Endothelial cell of umbilical vein (primary cell): Measurements from ENCODE around the gene ALKBH5. TPM values are rescaled to one million over a fixed set of nuclear protein-coding genes. Genes with fewer than 3 reads are reported as not detected.

Experiments
- BruUV-seq: library from RNA; stranded (reverse); fragments of 400-500 nt; replicated peaks from 2 replicates; lab custom pipeline; 2021; lab: Mats Ljungman, UMichigan
- CTCF ChIA-PET: fragments of 300-600, 350-600 bp; sonication (Branson Sonifier 250); formaldehyde crosslinking; loops from one replicate; lab custom pipeline; 2021; ENCODE audit warnings: antibody characterized with exemption, inconsistent platforms; lab: Charles Lee
- POLR2A ChIA-PET: fragments of 300-600, 350-600 bp; sonication (Branson Sonifier 250); formaldehyde crosslinking; loops from one replicate; lab custom pipeline; 2021; ENCODE audit warnings: antibody characterized with exemption, inconsistent platforms; lab: Charles Lee
- DNase-seq: peaks from one replicate; pipeline ENCODE4 v3.0.0-alpha.2; 2011; ENCODE audit warnings: low read depth, low spot score
- FAIRE-seq: peaks from 2 replicates; lab custom pipeline; 2011; peaks lifted over from hg19 to GRCh38; lab: Jason Lieb, UNC
- H2AFZ ChIP-seq: 2 replicates; pipeline ENCODE4 v1.6.0; 2012; ENCODE audit warnings: low read depth, low read length, control low read depth, inconsistent platforms
- H3K27ac ChIP-seq: 2 replicates; pipeline ENCODE4 v1.5.1; 2011; ENCODE audit warnings: low read depth, mild to moderate bottlenecking, control low read depth, low read length, moderate library complexity; ENCODE audit not compliant: insufficient read depth
- H3K27me3 ChIP-seq, 2 experiments: 2 replicates each; pipeline versions ENCODE4 v1.6.0 to v1.6.1; 2011; ENCODE audit warnings: low read length in 2 of 2, mixed read lengths in 1 of 2; ENCODE audit not compliant: control insufficient read depth in 2 of 2, insufficient read depth in 2 of 2
- H3K36me3 ChIP-seq, 2 experiments: 2 replicates in 1 of 2; 3 replicates in 1 of 2; pipeline ENCODE4 v1.5.1; 2011; ENCODE audit warnings: low read length in 2 of 2, mild to moderate bottlenecking in 1 of 2, moderate library complexity in 1 of 2; ENCODE audit not compliant: control insufficient read depth in 2 of 2, insufficient read depth in 2 of 2; ENCODE audit errors: extremely low read depth in 1 of 2
- H3K4me1 ChIP-seq: 3 replicates; pipeline ENCODE4 v1.5.1; 2011; ENCODE audit warnings: mild to moderate bottlenecking, low read length; ENCODE audit not compliant: control insufficient read depth, insufficient read depth; ENCODE audit errors: extremely low read depth
- H3K4me2 ChIP-seq: 2 replicates; pipeline ENCODE4 v1.6.1; 2011; ENCODE audit warnings: low read length, control low read depth, mixed read lengths; ENCODE audit not compliant: insufficient read depth
- H3K4me3 ChIP-seq, 3 experiments: fragments of 200-600 bp in 1 of 3; sonication (generic), shearing (Covaris generic) in 1 of 3; replicated peaks in 1 of 3; 2 replicates each; pipeline ENCODE4 v1.5.1; 2011 to 2016; ENCODE audit warnings: control low read depth in 3 of 3, low read length in 3 of 3, mild to moderate bottlenecking in 2 of 3, inconsistent platforms in 1 of 3, low read depth in 1 of 3, moderate library complexity in 1 of 3; ENCODE audit not compliant: insufficient read depth in 1 of 3
- H3K79me2 ChIP-seq: 2 replicates; pipeline ENCODE4 v1.6.0; 2012; ENCODE audit warnings: low read length, inconsistent platforms; ENCODE audit not compliant: control insufficient read depth, insufficient read depth
- H3K9ac ChIP-seq: replicated peaks from 2 replicates; pipeline ENCODE3; 2011; ENCODE audit warnings: low read length, control low read depth; ENCODE audit not compliant: insufficient read depth; ENCODE audit errors: extremely low read depth
- H3K9me1 ChIP-seq: replicated peaks from 3 replicates; pipeline ENCODE4 v1.6.0; 2011; ENCODE audit warnings: mild to moderate bottlenecking, low read length; ENCODE audit not compliant: control insufficient read depth, insufficient read depth; ENCODE audit errors: extremely low read depth
- H3K9me3 ChIP-seq: replicated peaks from 2 replicates; pipeline ENCODE4 v1.5.1; 2012; ENCODE audit warnings: low read length, inconsistent platforms; ENCODE audit not compliant: control insufficient read depth, insufficient read depth
- H4K20me1 ChIP-seq: replicated peaks from 2 replicates; pipeline ENCODE3; 2011; ENCODE audit warnings: mild to moderate bottlenecking, low read length; ENCODE audit not compliant: control insufficient read depth, insufficient read depth; ENCODE audit errors: extremely low read depth
- EZH2 ChIP-seq: IDR thresholded peaks from 2 replicates; pipeline ENCODE4 v1.6.1; 2012; ENCODE audit warnings: borderline replicate concordance, low read depth, mild to moderate bottlenecking, moderate library complexity, low read length, inconsistent platforms; ENCODE audit not compliant: severe bottlenecking
- FOS ChIP-seq: IDR thresholded peaks from 2 replicates; pipeline ENCODE4 v1.6.1; 2011; ENCODE audit warnings: mild to moderate bottlenecking, low read length, moderate library complexity, borderline replicate concordance; ENCODE audit not compliant: insufficient read depth
- GATA2 ChIP-seq: IDR thresholded peaks from 2 replicates; pipeline ENCODE4 v1.7.0; 2011; ENCODE audit warnings: low read depth, mild to moderate bottlenecking, moderate library complexity, mixed read lengths, low read length; ENCODE audit not compliant: insufficient read length, insufficient read depth
- JUN ChIP-seq: IDR thresholded peaks from 2 replicates; pipeline ENCODE4 v1.6.1; 2011; ENCODE audit warnings: borderline replicate concordance, low read depth; ENCODE audit not compliant: insufficient read length, insufficient read depth
- MYC ChIP-seq: IDR thresholded peaks from one replicate; pipeline ENCODE4 v1.6.1; 2011; ENCODE audit warnings: mild to moderate bottlenecking, low read depth, low read length
- POLR2A ChIP-seq: IDR thresholded peaks from 2 replicates; pipeline ENCODE4 v1.6.1; 2012; ENCODE audit warnings: low read depth, mild to moderate bottlenecking, control low read depth, low read length
- POLR2AphosphoS5 ChIP-seq: IDR thresholded peaks from 2 replicates; pipeline ENCODE4 v1.6.1; 2012; ENCODE audit warnings: low read depth, mild to moderate bottlenecking, control low read depth, low read length, moderate library complexity; ENCODE audit not compliant: insufficient read depth
- dilution Hi-C: fragments of 300-500 bp; cut with MboI; formaldehyde crosslinking; loops from one replicate; pipeline ENCODE4 v1.15.0; 2019; ENCODE audit warnings: low sequenced_read_pairs; ENCODE audit not compliant: extremely low pct_ligation_motif_present
- intact Hi-C: fragments of 100-400 bp; cut with micrococcal nuclease; formaldehyde crosslinking; loops from one replicate; pipeline ENCODE4 v1.10.0; 2022
- polyA plus RNA-seq, 4 experiments: library from polyadenylated mRNA; depleted of rRNA in 3 of 4; stranded (reverse) in 3 of 4; unstranded in 1 of 4; fragments of >200 nt; gene quantifications; 2 replicates each; pipeline versions ENCODE4 v1.2.1 to v1.2.3, GENCODE V29; 2011 to 2012; ENCODE audit warnings: missing spikeins in 1 of 4
- total RNA-seq: library from RNA; stranded (reverse); gene quantifications from 2 replicates; pipeline ENCODE4 v1.2.3, GENCODE V29; 2021
- TF ChIP-seq, protein P1 (sequence below), 2 donors: IDR thresholded peaks; 1 replicate in 1 of 2; 2 replicates in 1 of 2; pipeline ENCODE4 v1.5.1; 2011; ENCODE audit warnings: low read length in 2 of 2, mild to moderate bottlenecking in 2 of 2, moderate library complexity in 2 of 2, control low read depth in 1 of 2, inconsistent platforms in 1 of 2, low read depth in 1 of 2; ENCODE audit not compliant: insufficient read depth in 1 of 2; ENCODE audit errors: extremely low read depth in 1 of 2
- TF ChIP-seq, protein P2 (sequence below): IDR thresholded peaks from 2 replicates; pipeline ENCODE4 v1.6.1; 2011; ENCODE audit not compliant: insufficient read depth, insufficient read length

Gene ALKBH5
- total and polyA plus RNA-seq, 2 donors (not counting 3 experiments of a cell fraction or from before 2014, with no cell fraction given) = 55.3 to 71.0 TPM

DNA sequence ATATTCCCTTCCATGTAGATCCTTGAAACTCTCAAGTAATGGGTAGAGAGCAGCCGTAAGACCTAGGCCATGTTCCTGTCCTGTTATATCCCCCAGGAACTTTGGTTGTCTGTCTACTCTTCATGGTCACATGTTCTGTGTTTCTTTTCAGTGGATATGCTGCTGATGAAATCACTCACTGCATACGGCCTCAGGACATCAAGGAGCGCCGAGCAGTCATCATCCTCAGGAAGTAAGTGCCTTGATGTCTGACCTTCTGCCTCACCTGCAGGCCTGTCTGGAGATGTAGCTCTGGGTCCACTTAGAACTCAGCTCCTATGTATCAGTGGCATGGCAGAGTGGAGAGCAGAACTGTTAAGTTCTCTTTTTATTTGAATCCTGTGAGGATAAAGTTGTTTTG lies 11.2 kb downstream of the ALKBH5 start:
- no peak for DNase-seq
- ChIA-PET CTCF (no interaction called here), POLR2A (no interaction called here)
- H3K9me3 ChIP-seq = no peaks in the 10 kb centered on the region
- H3K4me3 ChIP-seq = no peak overlapping the region
- H3K4me1 ChIP-seq = peaks cover 27% of the 10 kb centered on the region
- FAIRE-seq = no peak
- no peaks in the 10 kb centered on the region for H4K20me1 ChIP-seq
- H3K27me3 ChIP-seq = no peaks in the 10 kb centered on the region
- TF ChIP-seq POLR2A = no peak
- dilution Hi-C loops (no loop called here), intact Hi-C loops (no loop called here)
- no TSS peak for BruUV-seq
- no peak overlapping the region for H2AFZ ChIP-seq
- H3K36me3 ChIP-seq = peaks cover 19 to 22% of the 10 kb centered on the region in 2 experiments
- no peak overlapping the region for H3K4me2 ChIP-seq
- no peaks in the 10 kb centered on the region for H3K9me1 ChIP-seq
- H3K9ac ChIP-seq = no peak overlapping the region
- H3K79me2 ChIP-seq = peaks cover 91% of the 10 kb centered on the region
- H3K27ac ChIP-seq = no peak overlapping the region

DNA sequence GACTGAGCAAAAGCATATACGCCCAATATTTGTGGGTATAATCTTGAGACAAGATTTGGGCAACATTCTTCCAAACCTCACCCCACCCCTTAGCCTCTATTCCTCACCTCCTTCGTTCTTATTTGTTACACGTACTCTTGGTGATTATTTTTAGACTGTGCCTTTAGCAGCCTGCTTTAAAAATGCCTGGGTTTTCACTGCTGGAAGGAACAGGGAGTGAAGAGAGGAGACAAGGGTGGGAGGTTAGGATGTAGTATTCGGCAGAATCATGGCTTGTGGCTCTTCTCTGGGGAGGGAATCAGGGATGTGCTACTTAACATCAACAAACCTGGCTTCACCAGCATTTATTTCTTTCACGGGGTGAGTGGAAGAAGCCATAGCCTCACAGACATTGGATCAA lies 11.6 kb downstream of the ALKBH5 start:
- FAIRE-seq (no peak), DNase-seq (no peak)
- H3K27me3 ChIP-seq = no peaks in the 10 kb centered on the region
- peaks cover 19 to 23% of the 10 kb centered on the region in 2 experiments for H3K36me3 ChIP-seq
- H3K4me3 ChIP-seq = no peak overlapping the region
- H3K79me2 ChIP-seq = peaks cover 89% of the 10 kb centered on the region
- dilution Hi-C loops (no loop called here), intact Hi-C loops (no loop called here)
- no peak overlapping the region for H2AFZ ChIP-seq
- no peak overlapping the region for H3K4me2 ChIP-seq
- POLR2A ChIA-PET = no interaction called here
- H3K4me1 ChIP-seq = peaks cover 25% of the 10 kb centered on the region
- TF ChIP-seq EZH2 (no peak), POLR2A (no peak), MYC (no peak), FOS (no peak), GATA2 (no peak), JUN (no peak), POLR2AphosphoS5 (no peak)
- TF ChIP-seq, protein P1, sequence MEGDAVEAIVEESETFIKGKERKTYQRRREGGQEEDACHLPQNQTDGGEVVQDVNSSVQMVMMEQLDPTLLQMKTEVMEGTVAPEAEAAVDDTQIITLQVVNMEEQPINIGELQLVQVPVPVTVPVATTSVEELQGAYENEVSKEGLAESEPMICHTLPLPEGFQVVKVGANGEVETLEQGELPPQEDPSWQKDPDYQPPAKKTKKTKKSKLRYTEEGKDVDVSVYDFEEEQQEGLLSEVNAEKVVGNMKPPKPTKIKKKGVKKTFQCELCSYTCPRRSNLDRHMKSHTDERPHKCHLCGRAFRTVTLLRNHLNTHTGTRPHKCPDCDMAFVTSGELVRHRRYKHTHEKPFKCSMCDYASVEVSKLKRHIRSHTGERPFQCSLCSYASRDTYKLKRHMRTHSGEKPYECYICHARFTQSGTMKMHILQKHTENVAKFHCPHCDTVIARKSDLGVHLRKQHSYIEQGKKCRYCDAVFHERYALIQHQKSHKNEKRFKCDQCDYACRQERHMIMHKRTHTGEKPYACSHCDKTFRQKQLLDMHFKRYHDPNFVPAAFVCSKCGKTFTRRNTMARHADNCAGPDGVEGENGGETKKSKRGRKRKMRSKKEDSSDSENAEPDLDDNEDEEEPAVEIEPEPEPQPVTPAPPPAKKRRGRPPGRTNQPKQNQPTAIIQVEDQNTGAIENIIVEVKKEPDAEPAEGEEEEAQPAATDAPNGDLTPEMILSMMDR (IDR thresholded peaks at IDR 0.05; ENCODE audit: extremely low read depth in 1 of 2, insufficient read depth in 1 of 2, low read depth in 1 of 2, low read length in 2 of 2) = no peak
- TF ChIP-seq, protein P2, sequence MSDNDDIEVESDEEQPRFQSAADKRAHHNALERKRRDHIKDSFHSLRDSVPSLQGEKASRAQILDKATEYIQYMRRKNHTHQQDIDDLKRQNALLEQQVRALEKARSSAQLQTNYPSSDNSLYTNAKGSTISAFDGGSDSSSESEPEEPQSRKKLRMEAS = no peak
- H3K9me1 ChIP-seq = no peaks in the 10 kb centered on the region
- CTCF ChIA-PET = no interaction called here
- no peak overlapping the region for H3K27ac ChIP-seq
- no TSS peak for BruUV-seq
- H3K9me3 ChIP-seq = no peaks in the 10 kb centered on the region
- H3K9ac ChIP-seq = no peak overlapping the region
- H4K20me1 ChIP-seq = no peaks in the 10 kb centered on the region
